Ammon's horn (tissue), 1 donor: ENCODE results near the gene HIPK2.

ENCODE experiments used
- DNase-seq: peaks from one replicate; pipeline ENCODE4 v3.0.0-alpha.2; 2016; ENCODE audit warnings: low spot score

Gene HIPK2

GRCh38 chr7:139695051-139695450 lies 82.7 kb downstream of the HIPK2 start:
- no peak for DNase-seq

- no peak for DNase-seq
These were observed 83.5 kb downstream of the HIPK2 start for GRCh38 chr7:139694389-139694676.

- DNase-seq: no peak
These were observed 84.0 kb downstream of the HIPK2 start for GRCh38 chr7:139693651-139694388.

- DNase-seq: no peak
These were observed 85.1 kb downstream of the HIPK2 start for GRCh38 chr7:139692723-139693122.

- DNase-seq: no peak
These were observed 86.5 kb downstream of the HIPK2 start for GRCh38 chr7:139691253-139691781.

GRCh38 chr7:139687980-139688632 lies 89.7 kb downstream of the HIPK2 start:
- peak; percentile 62 for DNase-seq

- no peak for DNase-seq
These were observed 90.4 kb downstream of the HIPK2 start for GRCh38 chr7:139687211-139687954.

- DNase-seq: no peak
These were observed 94.5 kb downstream of the HIPK2 start for GRCh38 chr7:139683137-139683921.

GRCh38 chr7:139682136-139683013 lies 95.4 kb downstream of the HIPK2 start:
- DNase-seq: no peak

- DNase-seq: no peak
These were observed 96.0 kb downstream of the HIPK2 start for GRCh38 chr7:139681812-139682135.

- no peak for DNase-seq
These were observed 96.4 kb downstream of the HIPK2 start for GRCh38 chr7:139681463-139681755.

- DNase-seq: no peak
These were observed 96.9 kb downstream of the HIPK2 start for GRCh38 chr7:139680676-139681462.

GRCh38 chr7:139679731-139680594 lies 97.8 kb downstream of the HIPK2 start:
- DNase-seq: no peak

GRCh38 chr7:139676390-139676789 lies 101.4 kb downstream of the HIPK2 start:
- no peak for DNase-seq

- DNase-seq: no peak
These were observed 102.4 kb downstream of the HIPK2 start for GRCh38 chr7:139675127-139676125.

- no peak for DNase-seq
These were observed 103.1 kb downstream of the HIPK2 start for GRCh38 chr7:139674752-139675126.

- no peak for DNase-seq
These were observed 103.5 kb downstream of the HIPK2 start for GRCh38 chr7:139674341-139674740.

- no peak for DNase-seq
These were observed 104.0 kb downstream of the HIPK2 start for GRCh38 chr7:139673762-139674161.

- no peak for DNase-seq
These were observed 104.6 kb downstream of the HIPK2 start for GRCh38 chr7:139673230-139673629.
